ENCODE data around the gene SH3BP2.

The SH3BP2 gene

DNA sequence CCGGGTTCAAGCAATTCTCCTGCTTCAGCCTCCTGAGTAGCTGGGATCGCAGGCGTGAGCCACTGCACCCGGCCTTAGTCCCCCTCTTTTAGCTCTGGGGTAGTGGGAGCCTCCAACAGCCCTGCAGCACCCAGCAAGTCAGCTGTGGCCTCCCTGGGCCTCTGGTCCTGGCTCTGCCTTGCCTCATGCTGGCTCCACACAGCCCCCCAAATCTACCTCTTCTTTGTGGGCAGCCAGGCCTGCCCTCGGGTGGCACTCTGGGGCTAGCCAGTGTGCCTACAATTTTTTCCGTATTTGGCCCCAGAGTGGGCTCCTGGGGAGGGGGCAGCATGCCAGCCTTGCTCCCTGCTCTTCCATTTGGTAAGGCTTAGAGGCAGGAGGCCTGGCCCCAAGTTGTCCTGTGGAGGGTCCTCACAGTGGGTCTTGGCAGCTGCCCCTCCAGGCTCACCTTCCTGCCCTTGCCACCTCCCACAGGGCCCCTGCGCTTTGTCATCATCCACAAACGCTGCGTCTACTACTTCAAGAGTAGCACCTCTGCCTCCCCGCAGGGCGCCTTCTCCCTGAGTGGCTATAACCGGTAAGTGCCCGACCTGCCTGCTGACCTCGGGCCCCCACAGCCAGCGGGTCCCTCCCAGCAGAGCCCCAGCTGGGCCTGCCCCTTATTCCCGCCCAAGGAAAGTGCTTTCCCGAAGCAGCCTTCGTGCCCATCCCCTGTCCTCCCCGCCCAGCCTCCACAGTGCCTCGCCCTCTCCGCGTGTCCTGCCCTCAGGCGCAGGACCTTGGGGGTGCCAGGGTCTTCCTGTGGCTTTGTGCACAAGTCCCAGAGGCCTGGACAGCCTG lies 29.8 kb downstream of the SH3BP2 start:
- no peak for DNase-seq
- Histone ChIP-seq H3K18ac (ENCODE audit: low read length) (no peak overlapping the region), H2AFZ (ENCODE audit: insufficient read depth, low read length, poor library complexity) (no peak overlapping the region), H3K4me2 (ENCODE audit: low read length) (no peak overlapping the region), H3K9ac (ENCODE audit: low read length) (no peak overlapping the region), H3K23ac (ENCODE audit: low read length) (no peak overlapping the region), H3K4me3 (ENCODE audit: low read depth, low read length) (no peak overlapping the region), H2AK5ac (ENCODE audit: low read length) (no peak overlapping the region), H3K79me1 (ENCODE audit: low read length) (peaks cover 4% of the 10 kb centered on the region), H3K27ac (ENCODE audit: low read depth, low read length) (no peak overlapping the region), H3K9me3 (ENCODE audit: insufficient read depth, low read depth, low read length) (peaks cover 8% of the 10 kb centered on the region), H4K8ac (ENCODE audit: low read depth, low read length) (no peak overlapping the region), H3K36me3 (ENCODE audit: control insufficient read depth in 1 of 2, insufficient read depth in 2 of 2, low read length in 2 of 2) (peaks cover 53 to 58% of the 10 kb centered on the region in 2 experiments), H4K91ac (ENCODE audit: low read depth, low read length) (no peak overlapping the region), H2BK5ac (ENCODE audit: low read depth, low read length, poor library complexity) (no peak overlapping the region), H3K79me2 (ENCODE audit: control insufficient read depth, insufficient read depth, low read length, poor library complexity) (peaks cover 5% of the 10 kb centered on the region), H2BK12ac (ENCODE audit: low read length) (no peak overlapping the region), H3K27me3 (ENCODE audit: insufficient read depth, low read length) (no peaks in the 10 kb centered on the region), H4K12ac (ENCODE audit: low read depth, low read length) (no peak overlapping the region), H3K4me1 (ENCODE audit: control insufficient read depth in 1 of 2, insufficient read depth in 2 of 2, low read length in 2 of 2) (peaks cover 2% of the 10 kb centered on the region in 2 experiments), H3K14ac (ENCODE audit: low read length) (no peak overlapping the region), H3K4ac (ENCODE audit: low read depth, low read length) (no peak overlapping the region), H2BK120ac (ENCODE audit: insufficient read depth, low read length, poor library complexity) (no peak overlapping the region)
- WGBS (ENCODE audit: extremely low coverage, insufficient coverage, insufficient read length) = no CpG with 5 or more reads among the region's 23 CpGs

DNA sequence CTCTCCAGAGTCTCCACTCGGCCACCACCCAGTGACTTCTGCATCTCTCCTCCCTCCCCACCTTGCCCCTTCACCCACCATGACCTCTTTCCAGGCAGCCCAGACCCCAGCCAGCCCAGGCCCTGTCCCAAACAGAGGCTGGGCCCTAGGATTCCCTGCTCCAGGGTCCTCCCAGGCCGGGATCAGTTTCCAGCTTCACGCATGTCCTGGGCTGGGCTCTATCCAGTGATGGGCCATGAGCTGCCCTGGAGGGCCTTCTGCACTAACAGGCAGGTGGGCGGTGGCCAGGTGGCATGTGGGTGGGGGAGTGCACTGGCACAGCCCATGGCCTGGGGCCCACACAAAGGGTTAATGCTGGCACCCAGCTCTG lies 30.4 kb downstream of the SH3BP2 start:
- H3K79me2 ChIP-seq (ENCODE audit: control insufficient read depth, insufficient read depth, low read length, poor library complexity) = peaks cover 4% of the 10 kb centered on the region
- H3K79me1 ChIP-seq (ENCODE audit: low read length) = peaks cover 4% of the 10 kb centered on the region
- H3K4me1 ChIP-seq (ENCODE audit: control insufficient read depth in 1 of 2, insufficient read depth in 2 of 2, low read length in 2 of 2) = no peaks in the 10 kb centered on the region
- H2AK5ac ChIP-seq (ENCODE audit: low read length) = no peak overlapping the region
- WGBS (ENCODE audit: extremely low coverage, insufficient coverage, insufficient read length) = no CpG with 5 or more reads among the region's 4 CpGs
- H3K23ac ChIP-seq (ENCODE audit: low read length) = no peak overlapping the region
- no peak overlapping the region for H2AFZ ChIP-seq (ENCODE audit: insufficient read depth, low read length, poor library complexity)
- H4K91ac ChIP-seq (ENCODE audit: low read depth, low read length) = no peak overlapping the region
- no peak overlapping the region for H4K12ac ChIP-seq (ENCODE audit: low read depth, low read length)
- no peak overlapping the region for H3K27ac ChIP-seq (ENCODE audit: low read depth, low read length)
- no peak overlapping the region for H3K18ac ChIP-seq (ENCODE audit: low read length)
- no peak overlapping the region for H3K4me3 ChIP-seq (ENCODE audit: low read depth, low read length)
- no peak overlapping the region for H2BK5ac ChIP-seq (ENCODE audit: low read depth, low read length, poor library complexity)
- DNase-seq = no peak
- no peak overlapping the region for H3K4me2 ChIP-seq (ENCODE audit: low read length)
- no peak overlapping the region for H3K4ac ChIP-seq (ENCODE audit: low read depth, low read length)
- no peak overlapping the region for H3K9ac ChIP-seq (ENCODE audit: low read length)
- peaks cover 58 to 63% of the 10 kb centered on the region in 2 experiments for H3K36me3 ChIP-seq (ENCODE audit: control insufficient read depth in 1 of 2, insufficient read depth in 2 of 2, low read length in 2 of 2)
- H4K8ac ChIP-seq (ENCODE audit: low read depth, low read length) = no peak overlapping the region
- H2BK12ac ChIP-seq (ENCODE audit: low read length) = no peak overlapping the region
- H3K9me3 ChIP-seq (ENCODE audit: insufficient read depth, low read depth, low read length) = peaks cover 8% of the 10 kb centered on the region
- H3K14ac ChIP-seq (ENCODE audit: low read length) = no peak overlapping the region
- no peaks in the 10 kb centered on the region for H3K27me3 ChIP-seq (ENCODE audit: insufficient read depth, low read length)
- no peak overlapping the region for H2BK120ac ChIP-seq (ENCODE audit: insufficient read depth, low read length, poor library complexity)

DNA sequence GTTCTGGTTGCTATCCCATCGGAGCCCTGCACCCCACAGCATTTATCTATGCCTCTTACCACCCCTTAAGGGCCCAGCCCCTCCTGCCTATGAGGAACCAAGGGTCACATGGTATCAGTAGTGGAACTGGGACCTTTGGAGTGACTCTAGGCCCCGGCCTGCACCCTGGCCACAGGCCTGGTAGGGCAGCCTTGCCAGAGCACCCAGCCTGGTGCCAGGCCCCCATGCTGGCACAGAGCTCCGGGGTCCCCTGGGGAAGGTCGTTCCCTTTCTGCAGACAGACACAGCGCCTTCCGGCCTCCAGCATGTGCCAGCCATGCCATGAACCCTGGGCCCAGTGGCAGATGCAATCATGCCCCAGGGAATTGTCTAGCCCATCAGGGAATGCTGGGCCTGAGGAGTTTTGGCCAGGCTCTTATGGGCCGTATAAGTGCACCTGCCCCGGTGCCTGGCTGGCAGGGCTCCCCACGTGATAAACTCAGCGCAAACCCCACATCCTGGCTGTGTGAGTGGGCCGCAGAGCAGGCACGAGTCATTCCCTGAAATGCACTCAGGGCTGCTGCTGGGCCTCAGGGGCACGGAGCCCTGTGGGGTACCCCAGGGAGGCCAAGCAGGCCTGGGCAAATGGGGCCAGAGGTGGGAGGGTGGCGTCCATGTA lies 30.9 kb downstream of the SH3BP2 start:
- H2AFZ ChIP-seq (ENCODE audit: insufficient read depth, low read length, poor library complexity) = no peak overlapping the region
- no peaks in the 10 kb centered on the region for H3K4me1 ChIP-seq (ENCODE audit: control insufficient read depth in 1 of 2, insufficient read depth in 2 of 2, low read length in 2 of 2)
- no peaks in the 10 kb centered on the region for H3K27me3 ChIP-seq (ENCODE audit: insufficient read depth, low read length)
- peaks cover 8% of the 10 kb centered on the region for H3K9me3 ChIP-seq (ENCODE audit: insufficient read depth, low read depth, low read length)
- no peak overlapping the region for H4K91ac ChIP-seq (ENCODE audit: low read depth, low read length)
- no peak for DNase-seq
- no peak overlapping the region for H2BK5ac ChIP-seq (ENCODE audit: low read depth, low read length, poor library complexity)
- peaks cover 63 to 67% of the 10 kb centered on the region in 2 experiments for H3K36me3 ChIP-seq (ENCODE audit: control insufficient read depth in 1 of 2, insufficient read depth in 2 of 2, low read length in 2 of 2)
- WGBS (ENCODE audit: extremely low coverage, insufficient coverage, insufficient read length) = no CpG with 5 or more reads among the region's 14 CpGs
- no peak overlapping the region for H2AK5ac ChIP-seq (ENCODE audit: low read length)
- no peaks in the 10 kb centered on the region for H3K79me2 ChIP-seq (ENCODE audit: control insufficient read depth, insufficient read depth, low read length, poor library complexity)
- H3K79me1 ChIP-seq (ENCODE audit: low read length) = no peaks in the 10 kb centered on the region
- no peak overlapping the region for H3K9ac ChIP-seq (ENCODE audit: low read length)
- no peak overlapping the region for H3K4me3 ChIP-seq (ENCODE audit: low read depth, low read length)
- H2BK12ac ChIP-seq (ENCODE audit: low read length) = no peak overlapping the region
- H4K12ac ChIP-seq (ENCODE audit: low read depth, low read length) = no peak overlapping the region
- no peak overlapping the region for H3K18ac ChIP-seq (ENCODE audit: low read length)
- H3K14ac ChIP-seq (ENCODE audit: low read length) = no peak overlapping the region
- no peak overlapping the region for H3K4me2 ChIP-seq (ENCODE audit: low read length)
- no peak overlapping the region for H3K27ac ChIP-seq (ENCODE audit: low read depth, low read length)
- H4K8ac ChIP-seq (ENCODE audit: low read depth, low read length) = no peak overlapping the region
- H3K4ac ChIP-seq (ENCODE audit: low read depth, low read length) = no peak overlapping the region
- no peak overlapping the region for H3K23ac ChIP-seq (ENCODE audit: low read length)
- no peak overlapping the region for H2BK120ac ChIP-seq (ENCODE audit: insufficient read depth, low read length, poor library complexity)

DNA sequence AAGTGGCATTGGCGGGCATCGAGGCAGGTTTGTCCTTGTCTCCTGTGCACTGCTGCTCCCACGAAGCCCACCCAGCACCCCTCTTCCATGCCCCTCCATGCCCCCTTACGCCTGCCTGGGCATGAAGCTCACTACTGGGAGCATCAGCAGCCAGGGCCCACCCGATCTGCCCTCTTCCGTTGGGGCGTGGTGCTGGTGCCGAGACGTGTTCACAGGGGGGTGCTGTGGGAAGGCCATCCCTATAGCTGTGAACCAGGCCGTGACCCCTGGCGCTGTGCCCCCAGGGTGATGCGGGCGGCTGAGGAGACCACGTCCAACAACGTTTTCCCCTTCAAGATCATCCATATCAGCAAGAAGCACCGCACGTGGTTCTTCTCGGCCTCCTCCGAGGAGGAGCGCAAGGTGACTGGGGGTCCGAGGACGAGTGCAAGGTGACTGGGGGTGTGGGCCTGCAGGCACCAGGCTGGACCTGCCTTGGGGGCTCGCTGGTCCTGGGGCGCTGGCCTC lies 31.5 kb downstream of the SH3BP2 start:
- no peak overlapping the region for H3K4me2 ChIP-seq (ENCODE audit: low read length)
- no peaks in the 10 kb centered on the region for H3K4me1 ChIP-seq (ENCODE audit: control insufficient read depth in 1 of 2, insufficient read depth in 2 of 2, low read length in 2 of 2)
- no peak overlapping the region for H4K8ac ChIP-seq (ENCODE audit: low read depth, low read length)
- H3K14ac ChIP-seq (ENCODE audit: low read length) = no peak overlapping the region
- H3K4me3 ChIP-seq (ENCODE audit: low read depth, low read length) = peak overlapping the region; percentile 34
- peaks cover 8% of the 10 kb centered on the region for H3K9me3 ChIP-seq (ENCODE audit: insufficient read depth, low read depth, low read length)
- H2AK5ac ChIP-seq (ENCODE audit: low read length) = no peak overlapping the region
- no peak overlapping the region for H3K18ac ChIP-seq (ENCODE audit: low read length)
- no CpG with 5 or more reads among the region's 24 CpGs for WGBS (ENCODE audit: extremely low coverage, insufficient coverage, insufficient read length)
- no peak overlapping the region for H3K27ac ChIP-seq (ENCODE audit: low read depth, low read length)
- no peaks in the 10 kb centered on the region for H3K79me2 ChIP-seq (ENCODE audit: control insufficient read depth, insufficient read depth, low read length, poor library complexity)
- no peaks in the 10 kb centered on the region for H3K79me1 ChIP-seq (ENCODE audit: low read length)
- H3K23ac ChIP-seq (ENCODE audit: low read length) = no peak overlapping the region
- H3K4ac ChIP-seq (ENCODE audit: low read depth, low read length) = no peak overlapping the region
- peaks cover 68 to 73% of the 10 kb centered on the region in 2 experiments for H3K36me3 ChIP-seq (ENCODE audit: control insufficient read depth in 1 of 2, insufficient read depth in 2 of 2, low read length in 2 of 2)
- H4K12ac ChIP-seq (ENCODE audit: low read depth, low read length) = no peak overlapping the region
- no peak overlapping the region for H2BK120ac ChIP-seq (ENCODE audit: insufficient read depth, low read length, poor library complexity)
- H2AFZ ChIP-seq (ENCODE audit: insufficient read depth, low read length, poor library complexity) = no peak overlapping the region
- no peak overlapping the region for H2BK12ac ChIP-seq (ENCODE audit: low read length)
- H3K9ac ChIP-seq (ENCODE audit: low read length) = no peak overlapping the region
- no peaks in the 10 kb centered on the region for H3K27me3 ChIP-seq (ENCODE audit: insufficient read depth, low read length)
- H4K91ac ChIP-seq (ENCODE audit: low read depth, low read length) = no peak overlapping the region
- H2BK5ac ChIP-seq (ENCODE audit: low read depth, low read length, poor library complexity) = no peak overlapping the region
- DNase-seq = no peak
